Ishikawa (cell line): ENCODE results near the gene FBXW11.

Source experiments
- CEBPB ChIP-seq: IDR thresholded peaks from 2 replicates; pipeline ENCODE4 v1.6.1; 2012
- CREB1 ChIP-seq: IDR thresholded peaks from 2 replicates; pipeline ENCODE4 v1.6.1; 2012; ENCODE audit warnings: low read depth
- EGR1 ChIP-seq: IDR thresholded peaks from 2 replicates; pipeline ENCODE4 v1.6.1; 2012
- EP300 ChIP-seq: IDR thresholded peaks from 2 replicates; pipeline ENCODE4 v1.6.1; 2012; ENCODE audit warnings: borderline replicate concordance
- FOXM1 ChIP-seq: IDR thresholded peaks from 2 replicates; pipeline ENCODE4 v1.6.1; 2012; ENCODE audit warnings: low read depth, borderline replicate concordance
- MAX ChIP-seq: IDR thresholded peaks from 2 replicates; pipeline ENCODE4 v1.6.1; 2012
- NFIC ChIP-seq: IDR thresholded peaks from 2 replicates; pipeline ENCODE4 v1.6.1; 2012
- RAD21 ChIP-seq: IDR thresholded peaks from 2 replicates; pipeline ENCODE4 v1.6.1; 2012; ENCODE audit warnings: low read depth
- REST ChIP-seq: IDR thresholded peaks from 2 replicates; pipeline ENCODE4 v1.6.1; 2012; ENCODE audit warnings: low read depth, mild to moderate bottlenecking
- TAF1 ChIP-seq: IDR thresholded peaks from 2 replicates; pipeline ENCODE4 v1.6.1; 2012; ENCODE audit warnings: low read depth, mild to moderate bottlenecking
- TCF12 ChIP-seq: IDR thresholded peaks from 2 replicates; pipeline ENCODE4 v1.6.1; 2012; ENCODE audit warnings: low read depth
- TEAD4 ChIP-seq: IDR thresholded peaks from 2 replicates; pipeline ENCODE4 v1.6.1; 2012
- YY1 ChIP-seq: IDR thresholded peaks from 2 replicates; pipeline ENCODE4 v1.6.1; 2012; ENCODE audit warnings: low read depth
- ZBTB7A ChIP-seq: IDR thresholded peaks from 2 replicates; pipeline ENCODE4 v1.6.1; 2012; ENCODE audit warnings: low read depth
- TF ChIP-seq, protein P1 (sequence below): IDR thresholded peaks from 2 replicates; pipeline ENCODE4 v1.6.1; 2012

The FBXW11 gene

GRCh38 chr5:171984748-171985419 is 21.6 kb downstream of the FBXW11 start:
- TF ChIP-seq CEBPB (no peak), TAF1 (no peak), MAX (no peak), EGR1 (no peak), YY1 (no peak), TCF12 (no peak)
- TF ChIP-seq, protein P1, sequence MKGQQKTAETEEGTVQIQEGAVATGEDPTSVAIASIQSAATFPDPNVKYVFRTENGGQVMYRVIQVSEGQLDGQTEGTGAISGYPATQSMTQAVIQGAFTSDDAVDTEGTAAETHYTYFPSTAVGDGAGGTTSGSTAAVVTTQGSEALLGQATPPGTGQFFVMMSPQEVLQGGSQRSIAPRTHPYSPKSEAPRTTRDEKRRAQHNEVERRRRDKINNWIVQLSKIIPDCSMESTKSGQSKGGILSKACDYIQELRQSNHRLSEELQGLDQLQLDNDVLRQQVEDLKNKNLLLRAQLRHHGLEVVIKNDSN: no peak

DNA sequence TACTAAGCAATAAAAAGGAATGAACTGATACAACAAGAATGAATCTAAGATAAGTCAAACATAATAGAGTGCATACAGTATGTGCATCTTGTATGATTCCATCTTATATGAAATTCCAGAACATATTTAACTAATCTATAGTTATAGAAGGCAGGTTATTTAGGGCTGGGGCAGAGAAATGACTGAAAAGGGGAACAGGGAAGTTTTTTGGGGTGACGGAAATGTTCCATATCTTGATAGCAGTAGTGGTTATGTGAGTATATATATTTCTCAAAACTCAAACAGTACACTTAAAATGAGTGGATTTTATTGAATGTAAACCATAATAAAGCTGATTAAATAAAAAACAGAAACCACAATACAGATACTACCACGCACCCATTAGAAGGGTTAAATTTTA is 24.6 kb downstream of the FBXW11 start:
- TF ChIP-seq EP300 (no peak), CEBPB (no peak), YY1 (no peak), EGR1 (no peak), CREB1 (no peak), MAX (no peak), TAF1 (no peak), TCF12 (no peak), FOXM1 (no peak), REST (no peak), RAD21 (no peak)
- TF ChIP-seq, protein P1: no peak

GRCh38 chr5:171980792-171981191 is 25.6 kb downstream of the FBXW11 start:
- TF ChIP-seq ZBTB7A: no peak

- TF ChIP-seq NFIC (no peak), CEBPB (no peak), TCF12 (no peak)
- TF ChIP-seq, protein P1: peak; percentile 13; the same call in 1 of the 2 replicates
Observed at GRCh38 chr5:171979606-171980005, 26.8 kb downstream of the FBXW11 start.

GRCh38 chr5:171978519-171978918 is 27.9 kb downstream of the FBXW11 start:
- no peak for TF ChIP-seq CEBPB
- TF ChIP-seq TEAD4: no peak
- TF ChIP-seq MAX: no peak
- TF ChIP-seq, protein P1: no peak
- TF ChIP-seq EGR1: no peak
- TF ChIP-seq TAF1: no peak
- no peak for TF ChIP-seq FOXM1
- TF ChIP-seq RAD21: no peak
- no peak for TF ChIP-seq EP300
- no peak for TF ChIP-seq REST
- no peak for TF ChIP-seq YY1
- no peak for TF ChIP-seq NFIC
- TF ChIP-seq TCF12: no peak
- no peak for TF ChIP-seq ZBTB7A
- no peak for TF ChIP-seq CREB1

- TF ChIP-seq, protein P1: no peak
- no peak for TF ChIP-seq FOXM1
- TF ChIP-seq TCF12: no peak
- no peak for TF ChIP-seq TAF1
- TF ChIP-seq TEAD4: no peak
- no peak for TF ChIP-seq REST
- TF ChIP-seq EP300: no peak
- TF ChIP-seq YY1: no peak
- TF ChIP-seq CEBPB: no peak
- TF ChIP-seq ZBTB7A: no peak
Observed at GRCh38 chr5:171978016-171978415, 28.4 kb downstream of the FBXW11 start.
